HL-60/S4 treated with retinoic acid at 250 ng/mL for 4 days and 3 days (cell line): Measurements from ENCODE around the gene SCN4A.
"Not testable (repeated sequence)": the region's sequence is repeated elsewhere in the genome, so short reads cannot be mapped to it uniquely, and the experiment has no call there.

Experiments used
- in situ Hi-C: fragments of 300-500 bp; cut with MboI; formaldehyde crosslinking; loops from 2 replicates; pipeline ENCODE4 v1.7.0; 2022; ENCODE audit warnings: low sequenced_read_pairs

The SCN4A gene

GRCh38 chr17:63918789-63919305 lies 53.9 kb downstream of the SCN4A start, which contains the start of gene GH1:
Gene GH1, minus strand, starts transcription at chr17:63918839. Its CDS starts 63 bp downstream, at chr17:63918776.
- in situ Hi-C loops = loop anchor here (25.0 kb wide), 1 partner anchor 368 kb away; no protein-coding TSS in a partner anchor

- in situ Hi-C loops = loop anchor here (25.0 kb wide), 1 partner anchor 369 kb away; no protein-coding TSS in a partner anchor
Measured at GRCh38 chr17:63918305-63918704, 54.4 kb downstream of the SCN4A start.

GRCh38 chr17:63917646-63918045 lies 55.1 kb downstream of the SCN4A start:
- in situ Hi-C loops = loop anchor here (25.0 kb wide), 1 partner anchor 370 kb away; no protein-coding TSS in a partner anchor

- in situ Hi-C loops = loop anchor here (25.0 kb wide), 1 partner anchor 370 kb away; no protein-coding TSS in a partner anchor
Measured at GRCh38 chr17:63917206-63917605, 55.5 kb downstream of the SCN4A start.

- in situ Hi-C loops = loop anchor here (25.0 kb wide), 1 partner anchor 371 kb away; no protein-coding TSS in a partner anchor
Measured at GRCh38 chr17:63916566-63917185, 56.0 kb downstream of the SCN4A start.

- in situ Hi-C loops = loop anchor here (25.0 kb wide), 1 partner anchor 372 kb away; no protein-coding TSS in a partner anchor
Measured at GRCh38 chr17:63915753-63916152, 57.0 kb downstream of the SCN4A start.

GRCh38 chr17:63914471-63914870 lies 58.2 kb downstream of the SCN4A start:
- in situ Hi-C loops = loop anchor here (25.0 kb wide), 1 partner anchor 373 kb away; no protein-coding TSS in a partner anchor

- in situ Hi-C loops = loop anchor here (25.0 kb wide), 1 partner anchor 376 kb away; no protein-coding TSS in a partner anchor
Measured at GRCh38 chr17:63911657-63912100, 61.0 kb downstream of the SCN4A start.

GRCh38 chr17:63911041-63911635 lies 61.6 kb downstream of the SCN4A start, which contains the start of gene CSHL1:
Gene CSHL1, minus strand, starts transcription at chr17:63911258. Its CDS starts 62 bp downstream, at chr17:63911196.
- in situ Hi-C loops = loop anchor here (25.0 kb wide), 1 partner anchor 376 kb away; no protein-coding TSS in a partner anchor

- in situ Hi-C loops = loop anchor here (25.0 kb wide), 1 partner anchor 377 kb away; no protein-coding TSS in a partner anchor
Measured at GRCh38 chr17:63910096-63910495, 62.6 kb downstream of the SCN4A start.

GRCh38 chr17:63909586-63909985 lies 63.1 kb downstream of the SCN4A start:
- in situ Hi-C loops = loop anchor here (25.0 kb wide), 1 partner anchor 378 kb away; no protein-coding TSS in a partner anchor

- in situ Hi-C loops = loop anchor here (25.0 kb wide), 1 partner anchor 380 kb away; no protein-coding TSS in a partner anchor
Measured at GRCh38 chr17:63907161-63907778, 65.4 kb downstream of the SCN4A start.

GRCh38 chr17:63904796-63905195 lies 67.9 kb downstream of the SCN4A start:
- in situ Hi-C loops = loop anchor here (25.0 kb wide), 1 partner anchor 383 kb away; no protein-coding TSS in a partner anchor

GRCh38 chr17:63903787-63904201 lies 68.9 kb downstream of the SCN4A start:
- in situ Hi-C loops = loop anchor here (25.0 kb wide), 1 partner anchor 384 kb away; no protein-coding TSS in a partner anchor

GRCh38 chr17:63901971-63902370 lies 70.7 kb downstream of the SCN4A start:
- in situ Hi-C loops = loop anchor here (25.0 kb wide), 1 partner anchor 385 kb away; no protein-coding TSS in a partner anchor

- in situ Hi-C loops = not testable (repeated sequence)
Measured at GRCh38 chr17:63898899-63899798, 73.6 kb downstream of the SCN4A start.

- in situ Hi-C loops = not testable (repeated sequence)
Measured at GRCh38 chr17:63896524-63897354, 76.0 kb downstream of the SCN4A start, which contains the start of gene CSH1. Gene CSH1, minus strand, starts transcription at chr17:63896574. Its CDS starts 63 bp downstream, at chr17:63896511.

GRCh38 chr17:63894821-63895220 lies 77.9 kb downstream of the SCN4A start:
- in situ Hi-C loops = not testable (repeated sequence)
